Liver (tissue), 9 donors: Measurements from ENCODE around the gene NCAPD2. TPM values are rescaled to one million over a fixed set of nuclear protein-coding genes. Genes with fewer than 3 reads are reported as not detected.

Experiments
- DNase-seq: peaks from one replicate; pipeline ENCODE4 v3.0.0-alpha.2; 2017; ENCODE audit warnings: low spot score
- H3K27ac ChIP-seq, 2 donors: one replicate each; pipeline ENCODE4 v1.7.0; 2013; ENCODE audit warnings: inconsistent platforms in 2 of 2, low read length in 2 of 2, control low read depth in 1 of 2, low read depth in 1 of 2, mild to moderate bottlenecking in 1 of 2
- H3K27me3 ChIP-seq, 4 donors: one replicate each; pipeline versions ENCODE4 v1.6.1 to v1.7.0; 2013; ENCODE audit warnings: low read length in 3 of 4, inconsistent platforms in 1 of 4, mild to moderate bottlenecking in 1 of 4, moderate library complexity in 1 of 4; ENCODE audit not compliant: control insufficient read depth in 4 of 4, insufficient read depth in 4 of 4
- H3K36me3 ChIP-seq, 4 donors: one replicate each; pipeline versions ENCODE4 v1.6.1 to v1.7.0; 2013; ENCODE audit warnings: low read length in 3 of 4, mild to moderate bottlenecking in 3 of 4, low read depth in 1 of 4, moderate library complexity in 1 of 4; ENCODE audit not compliant: control insufficient read depth in 4 of 4, insufficient read depth in 3 of 4
- H3K4me1 ChIP-seq, 4 donors: one replicate each; pipeline versions ENCODE4 v1.6.1 to v1.7.0; 2013; ENCODE audit warnings: low read length in 3 of 4, mild to moderate bottlenecking in 3 of 4, moderate library complexity in 1 of 4; ENCODE audit not compliant: control insufficient read depth in 4 of 4, insufficient read depth in 4 of 4
- H3K4me3 ChIP-seq, 3 donors: one replicate each; pipeline versions ENCODE4 v1.6.1 to v1.7.0; 2013; ENCODE audit warnings: low read length in 3 of 3, control low read depth in 1 of 3, low read depth in 1 of 3, mild to moderate bottlenecking in 1 of 3
- H3K9ac ChIP-seq, 2 donors: one replicate each; pipeline ENCODE4 v1.7.0; 2013; ENCODE audit warnings: low read length in 2 of 2, mild to moderate bottlenecking in 2 of 2, moderate library complexity in 2 of 2, control low read depth in 1 of 2, low read depth in 1 of 2
- H3K9me3 ChIP-seq, 4 donors: one replicate each; pipeline versions ENCODE4 v1.6.1 to v1.7.0; 2013; ENCODE audit warnings: low read length in 3 of 4; ENCODE audit not compliant: control insufficient read depth in 4 of 4
- ATF3 ChIP-seq: IDR thresholded peaks from 2 replicates; pipeline ENCODE4 v1.6.1; 2016; ENCODE audit warnings: antibody characterized with exemption
- CTCF ChIP-seq: fragments of 150-350 bp; IDR thresholded peaks from 2 replicates; pipeline ENCODE4 v1.5.1; 2017; ENCODE audit warnings: improper control_type of control experiment, low read depth, low read length; ENCODE audit not compliant: missing input control
- EGR1 ChIP-seq, 2 donors: IDR thresholded peaks; 2 replicates each; pipeline ENCODE4 v1.6.1; 2016 to 2018; ENCODE audit warnings: antibody characterized with exemption in 2 of 2, low read depth in 2 of 2
- FOXA1 ChIP-seq: IDR thresholded peaks from 2 replicates; pipeline ENCODE4 v1.6.1; 2016; ENCODE audit warnings: antibody characterized with exemption
- HNF4A ChIP-seq, 2 donors: conservative IDR thresholded peaks; 2 replicates each; pipeline ENCODE4 v1.6.1; 2016; ENCODE audit warnings: antibody characterized with exemption in 2 of 2, mild to moderate bottlenecking in 2 of 2
- HNF4G ChIP-seq: IDR thresholded peaks from 2 replicates; pipeline ENCODE4 v1.6.1; 2016; ENCODE audit warnings: antibody characterized with exemption
- JUND ChIP-seq, 2 donors: IDR thresholded peaks; 2 replicates each; pipeline ENCODE4 v1.6.1; 2016; ENCODE audit warnings: antibody characterized with exemption in 2 of 2
- MAX ChIP-seq: IDR thresholded peaks from 2 replicates; pipeline ENCODE4 v1.6.1; 2016; ENCODE audit warnings: antibody characterized with exemption
- NR2F2 ChIP-seq: IDR thresholded peaks from 2 replicates; pipeline ENCODE4 v1.6.1; 2016; ENCODE audit warnings: antibody characterized with exemption
- RAD21 ChIP-seq, 2 donors: IDR thresholded peaks; 2 replicates each; pipeline ENCODE4 v1.6.1; 2016; ENCODE audit warnings: antibody characterized with exemption in 2 of 2, mild to moderate bottlenecking in 2 of 2
- REST ChIP-seq: IDR thresholded peaks from 2 replicates; pipeline ENCODE4 v1.6.1; 2016; ENCODE audit warnings: antibody characterized with exemption, mild to moderate bottlenecking
- RXRA ChIP-seq, 2 donors: IDR thresholded peaks; 2 replicates each; pipeline ENCODE4 v1.6.1; 2017 to 2018; ENCODE audit warnings: antibody characterized with exemption in 2 of 2, mild to moderate bottlenecking in 1 of 2
- SP1 ChIP-seq: IDR thresholded peaks from 2 replicates; pipeline ENCODE4 v1.6.1; 2018; ENCODE audit warnings: antibody characterized with exemption, mild to moderate bottlenecking
- TAF1 ChIP-seq: conservative IDR thresholded peaks from 2 replicates; pipeline ENCODE4 v1.6.1; 2016; ENCODE audit warnings: antibody characterized with exemption, mild to moderate bottlenecking
- YY1 ChIP-seq: IDR thresholded peaks from 2 replicates; pipeline ENCODE4 v1.6.1; 2016; ENCODE audit warnings: antibody characterized with exemption, mild to moderate bottlenecking
- ZBTB33 ChIP-seq: IDR thresholded peaks from 2 replicates; pipeline ENCODE4 v1.6.1; 2016; ENCODE audit warnings: antibody characterized with exemption
- WGBS: extraction: QIAGEN DNeasy Blood & Tissue Kit; methylation state at CpG from one replicate; pipeline ENCODE4 v1.1.7; 2013; 5-methylcytosine and 5-hydroxymethylcytosine counted together
- polyA plus RNA-seq, 2 donors: library from polyadenylated mRNA; stranded (reverse) in 1 of 2; unstranded in 1 of 2; fragments of 200-250 nt in 1 of 2; fragments of >200 nt in 1 of 2; fragmentation: Nextera tagmentation in 1 of 2; extraction: Ambion mirVana in 1 of 2; gene quantifications; one replicate each; pipeline versions ENCODE4 v1.2.1 to v1.2.3, GENCODE V29; 2013 to 2015
- total RNA-seq, 2 donors: library from RNA; depleted of rRNA; stranded (reverse); fragments of >200 nt; gene quantifications; one replicate each; pipeline ENCODE4 v1.2.3, GENCODE V29; 2014
- donor health status: healthy.
- donor health status: healthy.
- donor health status: healthy.
- donor health status: healthy.
- donor health status: healthy.

The NCAPD2 gene
- total and polyA plus RNA-seq, 4 donors: 2.0 to 55.1 (median 7.4) TPM

- Histone ChIP-seq H3K27ac (peak overlapping the region; percentile 99 to 100), H3K4me1 (peaks cover 8 to 56% (median 36%) of the 10 kb centered on the region in 4 donors), H3K9me3 (no peaks in the 10 kb centered on the region), H3K27me3 (no peaks in the 10 kb centered on the region), H3K4me3 (peak overlapping the region; percentile 93 to 97 (median 95)), H3K9ac (peak overlapping the region; percentile 86 to 95), H3K36me3 (peaks cover 15 to 33% (median 23%) of the 10 kb centered on the region in 4 donors)
- whole genome bisulfite sequencing: 60% methylated on average over 10 of the region's 10 CpGs
- no peak for TF ChIP-seq HNF4G
- no peak for TF ChIP-seq FOXA1
- no peak for TF ChIP-seq NR2F2
- TF ChIP-seq HNF4A (conservative IDR thresholded peaks at IDR 0.05): peak; percentile 20 to 60
- no peak for TF ChIP-seq ZBTB33
- TF ChIP-seq CTCF: no peak
- peak; percentile 8 for TF ChIP-seq SP1
- no peak for TF ChIP-seq MAX
- peak in 1 of 2 donors; percentile 6 for TF ChIP-seq RXRA (IDR thresholded peaks at IDR 0.05)
- no peak for DNase-seq
These were observed 42.3 kb downstream of the NCAPD2 start for GRCh38 chr12:6535960-6536847.

- H3K4me3 ChIP-seq: no peak overlapping the region
- no peaks in the 10 kb centered on the region for H3K9me3 ChIP-seq
- no peaks in the 10 kb centered on the region for H3K27me3 ChIP-seq
- peak overlapping the region; percentile 99 to 100 for H3K27ac ChIP-seq
- DNase-seq: no peak
- no peak overlapping the region for H3K9ac ChIP-seq
- peaks cover 12 to 61% (median 40%) of the 10 kb centered on the region in 4 donors for H3K4me1 ChIP-seq
- WGBS: 80% methylated on average over 19 of the region's 19 CpGs
- peaks cover 15 to 33% (median 23%) of the 10 kb centered on the region in 4 donors for H3K36me3 ChIP-seq
- no peak for TF ChIP-seq ZBTB33
- TF ChIP-seq RAD21 (IDR thresholded peaks at IDR 0.05): no peak
- no peak for TF ChIP-seq SP1
- no peak for TF ChIP-seq YY1
- no peak for TF ChIP-seq ATF3
- no peak for TF ChIP-seq HNF4G
- no peak for TF ChIP-seq NR2F2
- TF ChIP-seq HNF4A (conservative IDR thresholded peaks at IDR 0.05): no peak
- TF ChIP-seq CTCF: no peak
- TF ChIP-seq RXRA (IDR thresholded peaks at IDR 0.05): no peak
- TF ChIP-seq EGR1 (IDR thresholded peaks at IDR 0.05; ENCODE audit: low read depth in 2 of 2): no peak
- TF ChIP-seq JUND (IDR thresholded peaks at IDR 0.05): no peak
- no peak for TF ChIP-seq TAF1
- TF ChIP-seq FOXA1: no peak
- TF ChIP-seq REST: no peak
These were observed 43.1 kb downstream of the NCAPD2 start for GRCh38 chr12:6536894-6537579.
